T-helper 1 cell (primary cell): ENCODE data around the gene SF3A2.
A peak's percentile ranks its signal among the peaks of the same experiment; 100 is the strongest.

Source experiments
- DNase-seq, 5 donors: peaks; one replicate each; pipeline ENCODE4 v3.0.0-alpha.2; 2012 to 2020

The SF3A2 gene

GRCh38 chr19:2207991-2208860, 28.4 kb upstream of the SF3A2 start:
- DNase-seq: no peak

DNA sequence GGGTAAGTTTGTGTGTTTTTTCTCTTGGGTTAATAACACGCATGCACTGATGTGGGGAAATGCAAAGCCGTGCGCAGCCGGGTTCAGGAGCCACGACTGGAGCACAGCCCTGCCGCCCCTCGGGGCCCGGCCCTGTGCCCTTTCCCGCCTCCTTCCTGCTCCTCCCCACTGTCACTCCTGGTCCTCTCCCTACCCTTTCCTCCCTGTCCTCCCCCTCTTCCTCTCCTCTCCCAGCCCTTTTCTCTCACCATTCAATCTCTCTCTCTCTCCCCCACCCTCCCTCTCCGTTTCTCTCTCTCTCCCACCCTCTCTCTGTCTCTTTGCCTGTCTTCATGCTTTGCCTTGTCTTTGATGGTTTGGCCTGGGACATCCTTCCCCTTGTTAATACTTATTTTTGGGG, 27.6 kb upstream of the SF3A2 start:
- no peak for DNase-seq

GRCh38 chr19:2209408-2209807, 27.2 kb upstream of the SF3A2 start:
- no peak for DNase-seq

GRCh38 chr19:2210206-2210605, 26.4 kb upstream of the SF3A2 start:
- no peak for DNase-seq

DNA sequence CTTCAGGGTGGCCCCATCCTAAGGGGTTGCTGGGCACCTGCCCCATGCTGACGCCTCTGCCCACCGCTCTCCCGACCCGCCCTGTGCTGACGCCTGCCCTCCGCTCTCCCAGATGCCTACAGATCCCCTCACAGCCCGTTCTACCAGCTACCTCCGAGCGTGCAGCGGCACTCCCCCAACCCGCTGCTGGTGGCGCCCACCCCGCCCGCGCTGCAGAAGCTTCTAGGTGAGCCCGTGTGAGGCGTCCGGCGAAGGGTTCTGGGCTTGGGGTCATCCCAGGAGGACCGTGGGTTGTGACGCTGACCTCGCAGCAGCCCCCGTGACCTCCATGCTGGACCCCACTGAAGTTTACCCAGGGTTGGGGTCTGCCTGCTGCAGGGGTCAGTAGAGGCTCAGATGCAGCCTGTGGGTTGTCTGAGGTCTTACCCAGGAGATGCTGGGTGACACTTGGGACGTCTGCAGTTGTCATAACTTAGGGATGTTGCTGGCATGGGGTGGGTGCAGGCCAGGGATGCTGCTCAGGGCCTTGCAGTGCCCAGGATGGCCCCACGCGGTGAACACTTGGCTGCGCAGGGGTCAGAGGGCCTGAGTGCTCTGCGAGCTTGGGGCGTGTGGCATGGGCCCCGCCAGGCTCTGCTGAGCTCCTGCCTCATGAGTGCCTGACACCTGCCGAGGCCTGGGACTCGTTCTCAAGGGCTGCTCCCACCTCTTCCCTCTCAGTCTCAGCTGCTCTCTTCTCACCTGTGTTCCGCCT, 25.5 kb upstream of the SF3A2 start:
- no peak for DNase-seq

- no peak for DNase-seq
Measured at GRCh38 chr19:2212861-2213711, 23.5 kb upstream of the SF3A2 start.

GRCh38 chr19:2213799-2214198, 22.8 kb upstream of the SF3A2 start:
- no peak for DNase-seq

DNA sequence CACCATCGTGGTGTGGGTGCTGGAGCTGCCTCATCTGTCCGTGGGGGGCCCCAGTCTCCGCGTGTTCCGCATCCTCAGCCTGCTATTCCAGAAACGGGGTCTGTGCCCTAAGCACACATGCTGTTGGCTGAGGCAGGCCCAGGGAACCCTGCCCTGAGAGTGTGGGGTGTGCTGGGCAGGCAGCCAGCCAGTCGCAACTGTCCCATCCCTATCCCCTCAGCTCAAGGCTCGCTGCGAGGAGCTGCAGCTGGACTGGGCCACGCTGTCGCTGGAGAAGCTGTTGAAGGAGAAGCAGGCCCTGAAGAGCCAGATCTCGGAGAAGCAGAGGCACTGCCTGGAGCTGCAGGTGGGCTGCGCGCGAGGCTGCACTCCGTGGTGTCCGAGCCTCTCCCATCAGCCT, 22.4 kb upstream of the SF3A2 start:
- no peak for DNase-seq

DNA sequence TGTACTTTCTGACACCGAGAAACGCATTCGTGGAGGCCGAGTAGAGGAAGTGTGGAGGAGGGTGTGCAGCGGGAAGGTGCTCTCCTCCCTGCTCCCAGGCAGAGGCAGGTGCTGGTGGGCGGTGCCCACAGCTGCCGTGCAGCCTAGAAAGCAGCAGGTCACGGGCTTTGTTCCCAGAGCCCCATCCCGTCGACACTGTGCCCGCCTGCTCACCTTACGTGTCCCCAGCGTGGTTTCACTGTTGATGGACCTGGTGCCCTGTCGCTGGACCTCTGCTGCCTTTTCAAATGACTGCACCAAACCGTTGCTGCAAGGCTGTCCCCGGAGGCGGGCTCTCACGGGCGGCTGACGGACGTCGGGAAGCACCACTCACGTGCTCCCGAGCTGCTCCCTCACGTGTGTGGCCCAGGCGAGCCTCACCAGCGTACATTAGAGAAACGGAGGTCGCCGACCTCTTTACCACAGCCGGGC, 21.3 kb upstream of the SF3A2 start:
- peak in 3 of 5 donors; percentile 25 to 35 (median 34) for DNase-seq

- DNase-seq: no peak
Measured at GRCh38 chr19:2216361-2217225, 20.0 kb upstream of the SF3A2 start.

- DNase-seq: no peak
Measured at GRCh38 chr19:2217591-2217990, 19.0 kb upstream of the SF3A2 start.

GRCh38 chr19:2219726-2220125, 16.9 kb upstream of the SF3A2 start:
- DNase-seq: no peak

- no peak for DNase-seq
Measured at GRCh38 chr19:2221250-2221831, 15.3 kb upstream of the SF3A2 start.

- DNase-seq: no peak
Measured at GRCh38 chr19:2221918-2222317, 14.7 kb upstream of the SF3A2 start.

GRCh38 chr19:2223391-2223790, 13.2 kb upstream of the SF3A2 start:
- DNase-seq: no peak

DNA sequence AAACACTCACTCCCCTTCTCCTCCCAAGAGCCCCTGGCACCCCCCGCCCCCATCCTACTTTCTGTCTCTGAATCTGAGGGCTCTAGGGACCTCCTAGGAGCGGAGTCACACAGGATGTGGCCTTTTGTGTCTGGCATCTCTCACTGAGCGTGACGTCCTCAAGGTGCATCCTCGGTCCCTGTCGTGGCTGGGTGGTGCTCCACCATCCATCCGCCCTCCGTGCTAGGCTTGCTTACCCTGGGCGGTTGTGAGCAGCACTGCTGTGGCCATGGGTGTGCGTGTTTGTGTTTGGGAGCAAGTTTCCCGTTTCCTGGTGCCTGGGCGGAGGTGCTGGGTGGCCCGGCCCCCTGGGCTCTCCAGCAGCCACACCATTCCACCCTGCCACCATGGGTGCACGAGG, 12.7 kb upstream of the SF3A2 start:
- DNase-seq: no peak

- no peak for DNase-seq
Measured at GRCh38 chr19:2224754-2225349, 11.8 kb upstream of the SF3A2 start.

DNA sequence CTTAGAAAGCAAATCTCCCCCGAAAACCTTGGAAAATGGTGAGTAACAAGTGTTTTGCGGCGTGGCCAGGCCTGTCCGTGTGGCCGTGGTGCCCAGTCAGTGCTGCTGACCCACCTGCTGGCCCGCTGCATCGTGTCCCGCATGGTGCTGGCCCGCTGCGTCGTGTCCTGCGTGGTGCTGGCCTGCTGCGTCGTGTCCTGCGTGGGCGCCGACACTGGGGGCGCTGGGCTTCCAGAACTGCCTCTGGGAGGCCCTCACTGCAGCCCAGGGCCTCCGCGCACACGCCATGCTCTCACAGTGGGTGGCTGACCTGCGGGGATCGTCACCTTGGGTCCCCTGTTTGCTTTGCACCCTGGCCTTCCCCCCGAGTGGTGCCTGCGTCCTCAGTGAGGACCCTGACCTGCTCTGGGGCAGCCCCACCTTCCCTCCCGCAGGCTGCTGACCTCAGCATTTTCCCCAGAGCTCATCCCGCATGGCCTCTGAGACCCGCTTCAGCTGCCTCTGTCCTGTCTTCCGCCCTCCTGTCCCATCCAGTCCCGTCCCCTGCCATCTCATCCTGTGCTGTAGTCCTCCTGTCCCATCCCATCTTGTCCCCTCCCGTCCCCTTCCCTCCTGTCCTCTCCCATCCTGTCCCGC, 11.1 kb upstream of the SF3A2 start:
- no peak for DNase-seq

- DNase-seq: no peak
Measured at GRCh38 chr19:2226051-2226839, 10.4 kb upstream of the SF3A2 start.

DNA sequence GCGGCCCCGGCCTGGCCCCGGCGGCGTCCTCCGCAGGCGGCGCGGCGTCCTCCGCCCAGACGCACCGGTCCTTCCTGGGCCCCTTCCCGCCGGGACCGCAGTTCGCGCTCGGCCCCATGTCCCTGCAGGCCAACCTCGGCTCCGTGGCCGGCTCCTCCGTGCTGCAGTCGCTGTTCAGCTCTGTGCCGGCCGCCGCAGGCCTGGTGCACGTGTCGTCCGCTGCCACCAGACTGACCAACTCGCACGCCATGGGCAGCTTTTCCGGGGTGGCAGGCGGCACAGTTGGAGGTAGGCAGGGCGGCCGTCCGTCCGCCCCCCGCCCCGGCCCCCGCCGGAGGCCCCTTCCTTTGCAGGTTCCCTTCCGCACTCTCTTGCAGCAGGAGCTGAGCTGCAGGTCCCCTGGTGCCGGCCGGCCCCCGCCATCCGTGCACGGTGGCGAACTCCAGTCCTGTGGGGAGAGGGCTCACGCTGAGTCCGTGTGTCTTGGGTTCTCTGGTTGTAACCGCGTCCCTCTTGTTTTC, 9.7 kb upstream of the SF3A2 start:
- no peak for DNase-seq
